Lower leg skin (tissue), 4 donors: Measurements from ENCODE around the gene CFAP53. TPM values are rescaled to one million over a fixed set of nuclear protein-coding genes. Genes with fewer than 3 reads are reported as not detected.

Experiments
- DNase-seq, 2 donors: peaks; one replicate each; pipeline ENCODE4 v3.0.0-alpha.2; 2019; ENCODE audit warnings: low spot score in 2 of 2
- H3K4me3 ChIP-seq: fragments of 200-600 bp; sonication (generic); 2 replicates; pipeline ENCODE4 v1.5.1; 2017; ENCODE audit warnings: mild to moderate bottlenecking, low read depth; ENCODE audit not compliant: poor library complexity, severe bottlenecking
- POLR2A ChIP-seq, 2 donors: fragments of 450-650 bp; IDR thresholded peaks; one replicate each; pipeline ENCODE4 v1.6.1; 2016 to 2017; ENCODE audit warnings: antibody characterized with exemption in 2 of 2, mild to moderate bottlenecking in 1 of 2, moderate library complexity in 1 of 2
- WGBS, 2 donors: methylation state at CpG; one replicate each; pipeline ENCODE4 v1.1.5; 2018; 5-methylcytosine and 5-hydroxymethylcytosine counted together
- intact Hi-C: fragments of 100-400 bp; cut with DNase I; formaldehyde crosslinking; loops from one replicate; pipeline ENCODE4 v1.15.0; 2023; ENCODE audit warnings: low total_unique reads
- total RNA-seq, 4 donors: library from RNA; depleted of rRNA; stranded (reverse); fragments of >200 nt; gene quantifications; one replicate each; pipeline ENCODE4 v1.1.0, GENCODE V29; 2016
- TF ChIP-seq, protein P1 (sequence below), 3 donors: fragments of 450-650 bp; IDR thresholded peaks; one replicate each; pipeline ENCODE4 v1.5.1; 2016; ENCODE audit warnings: antibody characterized with exemption in 3 of 3, mild to moderate bottlenecking in 3 of 3, moderate library complexity in 2 of 3

CFAP53 gene
- under 1 TPM in 3 of 4 donors, not detected in 1; 0.23 to 0.37 (median 0.34) TPM for total RNA-seq

DNA sequence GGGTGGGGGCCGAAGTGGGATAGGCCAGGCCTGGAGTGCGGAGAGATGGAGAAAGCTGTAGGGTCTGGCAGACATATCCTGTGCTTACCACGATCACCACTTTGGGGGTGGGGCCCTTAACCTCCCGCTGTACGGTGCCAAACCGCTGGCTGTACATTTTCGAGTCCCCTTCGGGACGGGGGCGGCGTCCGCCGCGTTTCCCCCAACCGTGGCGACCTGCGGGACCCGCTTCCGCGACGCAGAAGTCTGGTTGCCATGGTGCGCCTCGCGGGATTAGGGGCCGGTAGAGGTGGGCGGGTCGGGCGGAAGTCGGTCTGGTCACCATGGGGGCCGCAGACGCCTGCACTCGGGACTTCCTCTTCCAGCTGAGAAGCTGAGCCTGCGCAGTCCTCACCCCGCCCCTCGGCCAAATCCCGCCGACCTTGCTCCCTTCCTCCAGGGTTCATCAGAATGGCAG lies at the start of gene CFAP53:
CFAP53 (minus strand) TSS at position 248 of the 457 bp plus-strand sequence; CDS start at position 157, 91 bp downstream.
- 0 to 1% methylated on average over 23 to 28 of the region's 37 CpGs for WGBS, 2 donors
- TF ChIP-seq, protein P1, sequence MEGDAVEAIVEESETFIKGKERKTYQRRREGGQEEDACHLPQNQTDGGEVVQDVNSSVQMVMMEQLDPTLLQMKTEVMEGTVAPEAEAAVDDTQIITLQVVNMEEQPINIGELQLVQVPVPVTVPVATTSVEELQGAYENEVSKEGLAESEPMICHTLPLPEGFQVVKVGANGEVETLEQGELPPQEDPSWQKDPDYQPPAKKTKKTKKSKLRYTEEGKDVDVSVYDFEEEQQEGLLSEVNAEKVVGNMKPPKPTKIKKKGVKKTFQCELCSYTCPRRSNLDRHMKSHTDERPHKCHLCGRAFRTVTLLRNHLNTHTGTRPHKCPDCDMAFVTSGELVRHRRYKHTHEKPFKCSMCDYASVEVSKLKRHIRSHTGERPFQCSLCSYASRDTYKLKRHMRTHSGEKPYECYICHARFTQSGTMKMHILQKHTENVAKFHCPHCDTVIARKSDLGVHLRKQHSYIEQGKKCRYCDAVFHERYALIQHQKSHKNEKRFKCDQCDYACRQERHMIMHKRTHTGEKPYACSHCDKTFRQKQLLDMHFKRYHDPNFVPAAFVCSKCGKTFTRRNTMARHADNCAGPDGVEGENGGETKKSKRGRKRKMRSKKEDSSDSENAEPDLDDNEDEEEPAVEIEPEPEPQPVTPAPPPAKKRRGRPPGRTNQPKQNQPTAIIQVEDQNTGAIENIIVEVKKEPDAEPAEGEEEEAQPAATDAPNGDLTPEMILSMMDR (IDR thresholded peaks at IDR 0.05): no peak
- TF ChIP-seq POLR2A (IDR thresholded peaks at IDR 0.05): no peak
- intact Hi-C loops: no loop called here

GRCh38 chr18:50315100-50315871 lies 49.0 kb upstream of the CFAP53 start:
- DNase-seq: no peak
- 46 to 49% methylated on average over 5 of the region's 5 CpGs for WGBS, 2 donors
- H3K4me3 ChIP-seq: no peak overlapping the region
- no peak for TF ChIP-seq POLR2A (IDR thresholded peaks at IDR 0.05)
- TF ChIP-seq, protein P1 (IDR thresholded peaks at IDR 0.05): no peak
- intact Hi-C loops: no loop called here

More for the DNA sequence above, at the start of gene CFAP53:
- H3K4me3 ChIP-seq: peak within 1 kb of the TSS; percentile 37
- DNase-seq: peak; percentile 87 to 98

GRCh38 chr18:50313873-50314460 lies 47.7 kb upstream of the CFAP53 start:
- intact Hi-C loops: no loop called here
- no peak overlapping the region for H3K4me3 ChIP-seq
- 53 to 61% methylated on average over 2 of the region's 2 CpGs for WGBS, 2 donors
- DNase-seq: no peak
- no peak for TF ChIP-seq POLR2A (IDR thresholded peaks at IDR 0.05)
- TF ChIP-seq, protein P1 (IDR thresholded peaks at IDR 0.05): no peak

GRCh38 chr18:50313031-50313607 lies 46.8 kb upstream of the CFAP53 start:
- 88 to 89% methylated on average over 2 of the region's 2 CpGs for WGBS, 2 donors
- no peak for DNase-seq
- no peak for TF ChIP-seq POLR2A (IDR thresholded peaks at IDR 0.05)
- TF ChIP-seq, protein P1 (IDR thresholded peaks at IDR 0.05): no peak
- intact Hi-C loops: no loop called here
- H3K4me3 ChIP-seq: no peak overlapping the region

- H3K4me3 ChIP-seq: no peak overlapping the region
- 86 to 89% methylated on average over 7 of the region's 7 CpGs for WGBS, 2 donors
- no peak for DNase-seq
- intact Hi-C loops: no loop called here
- TF ChIP-seq, protein P1 (IDR thresholded peaks at IDR 0.05): no peak
- TF ChIP-seq POLR2A (IDR thresholded peaks at IDR 0.05): no peak
Measured at GRCh38 chr18:50312296-50313030, 46.2 kb upstream of the CFAP53 start.
